HTR-8/SVneo (cell line): Measurements from ENCODE around the gene SREBF1.
"Not testable (repeated sequence)": the region's sequence is repeated elsewhere in the genome, so short reads cannot be mapped to it uniquely, and the experiment has no call there.

ENCODE experiments used
- DNase-seq: peaks from one replicate; pipeline ENCODE4 v3.0.0; 2011; ENCODE audit warnings: low spot score, mixed read lengths; ENCODE audit not compliant: insufficient read length
- FAIRE-seq: peaks from 2 replicates; lab custom pipeline; 2011; peaks lifted over from hg19 to GRCh38; lab: Jason Lieb, UNC

The SREBF1 gene

DNA sequence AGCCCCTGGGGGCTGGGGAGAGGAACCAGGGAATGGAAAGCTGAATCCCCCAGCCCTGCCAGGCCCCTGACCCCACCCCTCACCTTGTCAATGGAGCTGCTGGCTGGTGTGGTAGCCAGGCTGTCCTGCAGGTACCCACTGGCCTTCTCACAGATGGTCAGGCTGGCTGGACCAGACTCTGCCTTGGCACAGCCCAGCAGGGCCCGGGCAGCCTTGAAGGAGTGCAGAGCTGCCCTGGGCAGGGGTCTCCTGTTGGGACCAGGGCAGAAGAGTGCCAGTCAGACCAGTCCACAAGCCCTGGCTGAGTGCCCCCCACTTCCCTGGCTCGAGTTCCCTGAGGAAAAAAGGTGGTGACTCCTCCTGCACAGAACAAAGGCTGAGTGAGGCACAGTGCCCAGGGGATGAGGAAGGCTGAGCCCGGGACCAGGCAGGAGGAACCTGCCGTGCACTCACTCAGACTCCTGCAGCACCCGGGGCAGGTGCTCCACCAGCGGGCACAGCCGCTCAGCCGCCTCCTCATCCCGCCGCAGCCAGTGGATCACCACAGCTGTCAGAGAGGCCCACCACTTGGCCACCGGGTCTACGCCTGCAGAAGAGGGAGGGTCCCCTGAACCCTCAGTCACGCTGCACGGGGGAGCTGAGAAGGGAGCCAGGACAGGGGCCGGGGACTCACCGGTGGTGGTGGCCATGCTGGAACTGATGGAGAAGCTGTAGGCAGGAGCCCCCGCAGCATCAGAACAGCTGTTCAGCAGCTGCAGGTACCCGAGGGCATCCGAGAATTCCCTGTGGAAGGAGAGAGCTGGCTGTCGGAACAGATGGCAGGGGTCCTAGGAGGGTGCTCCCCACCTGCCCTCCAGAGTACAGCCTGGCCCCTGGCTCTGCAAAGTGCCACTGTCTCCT is 22.4 kb downstream of the SREBF1 start:
- DNase-seq: no peak
- FAIRE-seq: no peak

DNA sequence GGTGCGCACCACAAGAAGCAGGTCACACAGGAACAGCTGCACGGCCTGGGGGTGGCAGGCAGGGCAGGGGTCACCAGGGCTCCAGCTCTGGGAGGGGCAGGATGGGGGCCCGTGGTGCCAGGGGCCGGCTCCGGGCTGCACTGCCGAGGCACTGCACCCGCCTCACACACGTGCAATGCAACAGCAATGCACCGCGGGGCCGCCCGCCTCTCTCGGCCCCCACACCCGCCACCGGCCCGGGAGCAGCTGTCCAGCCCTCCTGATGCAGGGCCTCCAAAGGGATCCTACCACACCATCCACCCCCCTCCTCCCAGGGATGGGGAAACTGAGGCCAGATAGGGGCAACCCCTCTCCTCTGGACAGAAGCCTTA is 23.1 kb downstream of the SREBF1 start:
- DNase-seq (no peak), FAIRE-seq (no peak)

DNA sequence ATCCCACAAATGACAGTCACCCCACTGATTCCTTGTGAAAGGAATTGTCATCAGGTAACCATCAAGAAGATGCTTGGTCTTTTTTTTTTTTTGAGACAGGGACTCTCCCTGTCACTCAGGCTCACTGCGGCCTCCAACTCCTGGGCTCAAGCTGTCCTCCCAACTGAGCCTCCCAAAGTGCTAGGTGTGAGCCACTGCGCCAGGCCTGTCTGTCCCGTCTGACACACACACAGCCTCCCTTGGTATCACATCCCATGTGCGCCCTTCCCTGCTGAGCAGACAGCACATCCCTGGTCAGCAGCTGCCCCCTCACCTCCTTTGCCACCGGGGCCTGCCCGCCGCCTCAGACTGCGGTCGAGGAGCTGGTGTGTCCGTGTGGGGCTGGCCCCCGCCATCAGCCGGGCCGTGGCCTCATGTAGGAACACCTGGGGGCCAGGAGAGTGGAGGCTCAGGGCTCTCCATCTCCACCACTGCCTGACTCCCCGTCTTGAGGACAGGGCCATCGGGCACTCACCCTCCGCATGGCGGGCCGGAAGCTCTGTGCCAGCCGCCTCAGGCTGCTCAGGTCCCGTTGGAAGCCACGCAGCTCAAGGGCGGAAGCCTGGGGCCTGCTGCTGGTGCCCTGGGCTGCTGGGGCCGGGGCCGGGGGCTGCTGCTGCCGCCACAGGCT is 23.6 kb downstream of the SREBF1 start:
- FAIRE-seq (no peak), DNase-seq (no peak)

DNA sequence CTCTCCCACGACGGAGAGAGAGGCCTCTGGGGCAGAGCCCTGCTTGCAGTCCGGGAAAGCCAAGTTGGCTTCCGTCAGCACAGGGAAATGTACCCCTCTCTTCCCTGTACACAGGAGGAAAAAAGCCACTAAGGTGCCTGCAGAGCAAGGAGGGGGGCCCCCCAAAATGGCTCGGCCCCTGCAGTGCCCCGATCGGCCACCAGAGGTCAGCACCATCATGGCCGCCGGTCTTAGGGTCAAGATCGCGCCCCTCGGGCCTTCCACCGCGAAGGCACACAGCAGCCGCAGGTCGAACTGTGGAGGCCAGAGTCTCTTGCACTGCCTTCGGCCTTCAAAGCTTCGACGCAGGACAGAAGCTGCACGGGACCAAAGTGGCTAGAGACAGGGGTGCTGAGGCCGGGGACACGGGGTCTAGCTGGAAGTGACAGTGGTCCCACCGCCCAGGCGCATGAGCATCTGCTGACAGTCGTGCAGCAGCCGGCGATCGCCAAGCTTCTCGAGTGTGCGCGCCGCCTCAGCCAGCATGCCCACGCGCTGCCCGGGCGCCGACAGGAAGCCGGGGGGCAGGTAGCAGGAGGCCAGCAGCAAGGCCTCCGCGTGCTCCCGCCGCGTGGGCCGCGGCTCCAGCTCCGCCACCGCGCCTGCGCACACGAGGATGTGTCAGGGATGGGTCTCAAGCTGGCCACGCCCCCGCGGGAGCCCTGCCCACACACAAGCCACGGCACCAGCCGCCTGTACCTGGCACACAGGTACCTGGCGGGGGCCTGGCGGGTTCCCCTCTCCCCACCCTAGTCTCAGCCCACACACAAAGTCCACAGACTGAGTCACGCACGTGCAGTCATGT is 24.4 kb downstream of the SREBF1 start:
- FAIRE-seq (peak; percentile 58), DNase-seq (peak; percentile 70)

DNA sequence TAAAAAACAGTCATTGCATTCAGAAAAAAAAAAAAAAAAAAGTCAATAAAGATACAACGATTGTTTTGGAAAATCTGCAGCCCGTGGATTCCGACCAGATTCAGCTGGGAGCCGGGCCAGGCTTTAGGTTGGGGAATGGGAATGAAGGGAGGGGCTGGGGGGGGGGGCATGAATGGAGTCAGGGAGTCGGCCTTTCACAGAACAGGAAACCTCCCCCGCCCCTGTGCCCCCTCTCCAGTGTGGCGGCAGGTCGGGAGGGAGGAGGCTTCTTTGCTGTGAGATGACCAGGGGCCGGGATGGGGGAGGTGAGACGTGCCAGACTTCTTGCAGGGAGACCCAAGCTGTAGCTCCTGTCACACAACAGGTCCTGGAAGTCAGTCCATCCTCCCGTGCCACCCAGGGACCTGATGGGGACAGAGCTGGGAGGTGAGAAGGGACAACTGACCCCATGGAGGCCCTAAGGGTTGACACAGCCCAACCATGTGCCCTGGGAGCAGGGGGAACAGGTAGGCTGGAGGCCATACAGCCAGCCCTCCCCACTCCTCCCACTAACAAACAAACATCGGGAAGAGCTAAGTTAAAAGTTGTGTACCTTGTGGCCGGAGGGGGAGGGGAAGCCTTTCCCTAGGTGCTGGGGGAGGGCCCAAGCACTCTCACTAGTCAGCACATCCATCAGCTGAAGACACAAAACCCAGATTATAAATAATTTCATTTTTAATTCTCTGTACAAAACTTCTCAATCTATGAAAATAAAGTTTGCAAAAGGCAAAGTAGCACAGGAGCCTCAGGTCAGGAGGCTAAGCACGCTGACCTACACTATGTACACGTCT is 25.2 kb downstream of the SREBF1 start:
- DNase-seq: no peak
- no peak for FAIRE-seq

DNA sequence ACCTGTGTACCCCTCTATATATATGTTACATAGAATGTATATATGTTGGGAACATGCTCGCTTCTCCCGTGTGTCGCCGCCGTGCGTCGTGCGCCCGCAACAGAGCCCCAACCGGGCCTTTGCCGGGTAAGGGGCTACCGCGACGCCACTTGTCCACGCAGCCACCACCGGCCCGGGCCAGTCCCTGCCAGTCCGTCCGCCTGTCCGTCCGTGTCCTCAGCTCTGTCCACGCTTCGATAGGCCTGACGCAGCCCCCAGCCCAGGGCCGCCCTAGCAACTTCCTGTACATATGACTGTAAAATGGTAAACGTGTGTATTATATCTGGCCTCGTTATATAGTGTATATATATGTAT is 25.9 kb downstream of the SREBF1 start:
- FAIRE-seq: no peak
- DNase-seq: no peak

DNA sequence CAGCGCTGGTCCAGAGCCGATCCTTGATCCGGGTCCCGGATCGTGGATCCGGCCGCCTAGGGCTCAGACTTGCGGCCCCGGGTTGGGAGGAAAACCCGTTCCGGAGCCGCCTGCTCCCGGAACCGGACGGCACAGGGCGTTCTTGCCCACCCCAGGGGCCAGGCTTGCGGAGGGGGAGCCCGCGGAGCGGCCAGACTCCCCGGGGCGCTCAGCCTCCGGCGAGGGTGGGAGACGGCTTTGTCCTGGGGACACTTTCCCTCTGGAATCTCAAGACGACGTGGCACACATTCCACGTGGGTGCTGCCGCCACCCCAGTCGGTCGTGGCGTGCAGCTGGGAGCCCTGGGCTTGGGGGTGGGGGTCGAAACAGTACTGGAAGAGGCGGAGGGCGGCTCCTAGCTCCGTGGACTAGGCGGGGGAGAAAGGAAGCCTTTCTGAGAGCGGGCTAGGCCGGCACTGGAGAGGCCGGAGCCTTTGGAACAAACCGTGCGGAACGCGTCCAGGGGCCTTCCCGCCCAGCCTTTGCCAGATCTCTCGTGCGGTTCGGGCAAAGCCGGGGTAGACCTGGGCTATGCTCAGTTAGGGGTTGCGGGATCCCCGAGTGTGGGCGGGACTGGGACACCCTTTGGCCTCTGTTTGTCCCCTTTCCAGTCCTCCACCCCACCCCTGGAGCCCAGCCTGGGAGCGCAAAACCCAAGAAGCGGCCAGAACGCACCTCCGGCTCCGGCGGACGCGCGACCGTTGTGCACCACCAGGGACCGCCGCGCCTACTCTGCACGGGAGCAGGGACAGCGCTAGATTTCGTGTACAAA is 26.5 kb downstream of the SREBF1 start:
- DNase-seq (no peak), FAIRE-seq (no peak)

DNA sequence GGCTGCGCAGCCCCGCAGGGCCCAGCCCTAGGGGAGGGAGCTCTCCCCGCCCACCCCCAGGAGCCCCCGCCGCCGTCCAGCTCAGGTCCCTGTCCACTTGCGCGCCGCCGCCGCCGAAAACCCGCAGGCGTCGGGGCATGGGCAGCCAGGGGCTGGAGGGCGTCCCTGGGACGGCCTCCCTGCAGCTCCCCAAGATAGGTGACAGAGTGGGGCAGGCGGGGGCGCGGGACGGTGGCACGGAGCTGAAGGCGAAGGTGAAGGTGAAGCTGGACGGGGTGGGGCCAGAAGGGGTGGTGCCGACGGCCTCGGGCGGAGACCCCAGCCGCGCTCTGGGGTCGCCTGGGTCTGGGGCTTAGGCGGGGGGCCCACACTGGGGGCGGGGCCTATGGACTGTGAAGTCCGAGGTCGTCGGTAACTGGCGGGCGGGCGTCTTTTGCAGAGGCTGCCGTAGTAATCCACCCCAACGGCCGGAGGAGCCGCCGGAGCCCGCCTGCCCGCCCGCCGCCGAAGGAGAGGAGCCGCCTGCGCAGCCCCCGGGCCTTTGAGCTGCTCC is 27.2 kb downstream of the SREBF1 start:
- FAIRE-seq (no peak), DNase-seq (no peak)

DNA sequence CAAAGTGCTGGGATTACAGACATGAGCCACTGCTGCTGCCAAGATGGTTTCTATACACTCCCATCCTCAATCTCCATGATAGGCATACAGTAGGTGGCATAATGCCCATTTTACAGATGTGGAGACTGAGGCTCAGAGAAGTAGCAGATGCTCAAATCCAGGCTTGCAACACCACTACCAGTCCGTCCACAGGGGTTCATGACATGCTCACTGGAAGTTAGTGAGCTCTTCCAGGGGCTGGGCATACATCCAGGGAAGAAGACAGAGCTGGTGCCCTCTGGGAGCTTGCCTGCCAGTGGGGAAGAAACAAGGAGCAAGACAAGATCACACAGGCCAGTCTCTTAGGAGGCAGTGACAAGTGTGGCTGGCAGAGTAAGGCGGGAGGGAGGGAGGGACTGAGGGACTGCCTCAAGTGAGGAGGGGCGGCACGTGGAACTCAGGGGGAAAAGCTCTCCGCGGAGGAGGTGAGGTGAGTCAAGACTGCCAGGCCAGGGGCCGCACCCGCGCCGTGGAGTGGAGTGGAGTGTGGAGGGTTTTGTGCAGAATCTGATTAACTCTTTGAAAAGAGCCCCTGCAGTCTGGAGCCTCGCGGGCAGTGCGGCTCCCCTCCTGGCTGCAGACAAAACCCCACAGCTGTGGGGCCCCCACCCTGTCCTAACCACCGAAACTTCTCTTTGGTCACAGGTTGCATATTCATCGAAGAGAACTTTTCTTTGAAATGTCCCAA is 27.9 kb downstream of the SREBF1 start:
- peak; percentile 42 for FAIRE-seq

DNA sequence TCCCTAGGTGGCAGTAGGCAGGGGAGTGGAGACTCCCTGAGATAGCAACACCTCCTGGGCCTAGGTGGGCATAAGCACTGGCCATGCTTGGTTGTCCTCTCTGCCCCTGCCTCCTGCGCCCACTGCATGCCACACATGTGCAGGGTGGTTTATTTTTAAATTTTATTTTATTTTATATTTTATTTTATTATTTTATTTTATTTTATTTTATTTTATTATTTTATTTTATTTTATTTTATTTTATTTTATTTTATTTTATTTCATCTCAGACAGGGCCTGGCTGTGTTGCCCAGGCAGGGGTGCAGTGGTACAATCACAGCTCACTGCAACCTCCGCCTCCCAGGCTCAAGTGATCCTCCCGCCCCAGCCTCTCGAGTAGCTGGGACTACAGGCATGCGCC is 28.6 kb downstream of the SREBF1 start:
- not testable (repeated sequence) for FAIRE-seq, DNase-seq

More for the DNA sequence above, 27.9 kb downstream of the SREBF1 start:
- DNase-seq: no peak

DNA sequence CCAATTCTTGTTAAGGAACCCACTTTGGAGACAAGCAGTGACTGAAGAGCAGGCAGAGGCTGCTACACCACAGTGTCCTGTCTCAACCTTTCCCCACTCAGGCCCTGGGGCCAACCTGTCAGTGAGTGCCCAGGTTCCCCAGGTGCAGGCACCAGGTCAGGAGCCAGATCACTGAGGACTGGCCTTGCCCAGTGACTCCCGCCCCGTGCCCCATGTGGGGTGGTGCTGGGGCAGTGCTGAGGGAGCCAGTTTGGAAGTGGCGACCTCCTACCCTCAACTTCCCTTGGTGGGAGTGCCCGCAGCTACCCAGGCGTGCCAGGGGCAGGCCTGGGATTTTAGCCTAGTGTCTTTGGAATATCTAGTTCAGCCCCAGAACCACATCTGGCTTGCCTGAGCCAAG is 29.3 kb downstream of the SREBF1 start:
- DNase-seq: no peak
- no peak for FAIRE-seq

DNA sequence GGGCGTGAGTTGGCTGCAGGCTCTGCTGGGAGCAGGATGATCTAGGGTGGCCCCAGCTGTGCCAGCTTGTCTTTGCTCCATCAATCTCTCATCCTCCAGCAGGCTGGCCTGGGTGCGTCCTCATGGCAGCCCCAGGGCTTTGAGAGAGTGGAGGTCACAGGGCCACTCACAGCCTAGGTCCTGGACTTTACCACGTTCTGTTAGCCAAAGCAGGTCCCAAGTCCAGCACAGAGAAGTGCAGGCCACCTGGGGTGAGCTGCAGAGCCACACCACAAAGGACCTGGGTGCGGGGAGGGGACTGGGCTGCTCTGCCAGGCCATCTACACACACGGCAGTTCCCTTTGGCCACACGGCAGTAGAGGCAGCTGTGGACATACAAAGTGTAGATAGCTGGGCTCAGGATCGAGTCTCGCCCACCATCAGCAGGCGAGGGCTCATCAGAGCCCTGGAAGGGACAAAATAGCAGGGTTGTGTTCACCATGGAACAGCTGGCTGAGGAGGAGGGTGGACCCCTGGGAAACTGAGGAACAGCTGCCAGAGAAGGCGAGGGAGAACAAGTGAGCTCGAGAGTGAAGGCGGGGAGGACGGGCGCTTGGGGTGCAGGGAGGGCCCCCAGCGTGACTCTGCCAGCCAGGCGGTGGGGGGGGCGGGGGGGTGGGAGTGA is 30.0 kb downstream of the SREBF1 start:
- DNase-seq (no peak), FAIRE-seq (no peak)

DNA sequence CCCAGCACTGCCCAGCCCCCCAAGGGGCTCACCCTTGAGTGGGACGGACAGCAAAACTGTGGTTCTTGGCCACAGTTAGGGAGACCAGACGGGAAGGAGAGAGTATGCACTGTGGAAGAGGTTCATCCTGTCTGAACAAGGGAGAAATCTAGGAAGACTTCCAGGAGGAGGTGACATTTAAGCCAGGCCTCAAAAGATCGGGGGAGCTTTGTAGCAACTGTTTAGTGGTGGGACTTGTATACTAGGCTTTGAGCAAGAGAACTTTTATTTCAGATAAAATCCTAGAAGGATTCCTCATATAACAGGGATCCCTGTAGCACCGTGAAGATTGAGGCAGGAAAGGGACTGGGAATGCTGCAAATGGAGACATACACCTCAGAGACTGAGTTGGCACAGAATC is 30.8 kb downstream of the SREBF1 start:
- no peak for FAIRE-seq
- DNase-seq: no peak

DNA sequence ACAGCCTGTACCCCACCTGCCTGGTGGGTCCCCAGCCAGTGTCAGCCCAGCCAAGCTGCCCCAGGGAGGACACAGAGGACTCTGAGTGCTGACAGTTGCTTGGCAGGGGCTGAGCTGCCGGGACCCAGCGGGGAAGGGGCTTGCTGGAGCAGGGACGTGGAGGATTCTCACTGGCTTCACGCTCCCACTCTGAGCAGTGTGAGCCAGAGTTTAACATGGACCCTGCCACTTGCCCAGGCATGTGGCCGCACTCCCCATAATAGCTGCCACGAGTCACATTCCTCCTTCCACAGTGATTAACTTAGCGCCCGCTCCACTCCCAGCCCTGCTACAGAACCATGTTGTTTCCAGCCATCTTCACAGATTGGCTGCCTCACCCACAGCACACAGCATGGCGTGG is 31.2 kb downstream of the SREBF1 start:
- DNase-seq (no peak), FAIRE-seq (no peak)

DNA sequence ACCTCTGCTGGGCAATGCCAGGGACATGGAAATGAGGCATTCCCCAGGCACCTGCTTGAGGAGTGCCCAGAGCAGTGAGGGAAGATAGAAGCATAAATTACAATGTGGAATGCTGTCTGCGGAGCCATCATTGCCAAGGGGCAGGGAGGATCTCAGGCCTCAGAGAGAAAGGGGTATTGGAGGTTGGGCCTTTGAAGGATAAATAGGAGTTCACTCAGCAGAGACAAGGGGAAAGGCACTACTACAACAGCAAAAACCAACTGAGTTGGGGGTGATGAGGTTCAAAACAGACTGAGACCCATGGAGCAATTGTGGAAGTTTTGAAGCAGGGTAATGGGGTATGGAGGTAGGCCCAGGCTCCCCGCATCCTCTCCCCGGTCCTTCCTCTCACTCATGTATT is 32.8 kb downstream of the SREBF1 start:
- DNase-seq (no peak), FAIRE-seq (no peak)

DNA sequence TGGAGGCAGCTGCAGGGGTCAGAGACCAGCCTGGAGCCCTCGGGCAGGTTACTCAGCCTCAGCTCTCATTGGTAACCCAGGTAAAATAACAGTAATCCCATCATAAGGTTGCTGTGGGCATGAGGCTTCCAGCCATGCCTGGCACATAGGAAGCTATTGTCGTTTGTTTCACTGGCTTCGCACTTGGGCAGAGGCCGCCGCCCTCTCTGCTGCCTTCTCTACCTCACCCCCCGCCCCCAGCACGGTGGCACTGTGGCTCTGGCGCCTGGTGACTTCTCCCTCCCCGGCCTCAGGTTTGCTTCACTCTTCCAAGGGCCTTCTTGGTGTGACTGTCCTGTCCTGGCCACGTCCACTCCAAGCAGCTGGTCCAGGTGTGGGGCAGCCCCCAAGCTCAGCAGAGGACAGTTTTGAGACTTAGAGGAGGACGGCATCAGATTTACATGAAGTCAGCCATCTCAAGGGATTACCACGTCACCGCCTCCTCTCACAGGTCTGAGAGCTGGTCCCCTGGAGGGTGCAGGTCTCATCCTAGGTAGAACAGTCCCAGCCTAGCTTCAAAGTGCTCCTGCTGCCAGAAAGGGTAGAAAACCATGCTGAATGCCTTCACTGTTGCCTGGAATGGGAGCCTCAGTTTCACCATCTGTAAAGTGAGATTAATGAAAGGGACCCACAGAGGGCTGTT is 34.8 kb downstream of the SREBF1 start:
- DNase-seq (no peak), FAIRE-seq (no peak)

DNA sequence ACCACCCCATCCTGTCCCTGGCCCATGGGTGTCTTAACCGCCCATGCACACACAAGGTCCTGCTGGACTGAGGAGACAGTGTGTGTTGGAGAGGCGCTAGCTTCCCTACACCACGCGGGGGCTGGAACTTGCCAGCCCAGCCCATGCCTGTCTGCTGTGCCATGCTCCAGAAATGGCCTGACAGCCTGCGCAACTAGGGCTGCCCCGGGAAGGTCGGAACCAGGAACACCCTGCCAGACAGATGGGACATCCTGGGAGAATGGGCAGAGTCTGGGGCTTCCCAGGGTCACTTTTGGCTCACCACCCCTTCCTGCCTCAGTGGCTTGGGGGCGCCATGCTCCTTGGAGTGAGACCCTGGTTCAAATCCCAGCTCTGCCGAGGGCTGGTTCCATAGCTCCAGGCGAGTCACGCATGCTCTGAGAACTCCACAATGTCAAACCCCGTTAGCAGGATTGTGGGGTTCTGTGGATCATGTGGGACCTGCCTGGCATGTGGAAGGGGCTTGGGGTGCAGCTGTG is 36.2 kb downstream of the SREBF1 start:
- DNase-seq (no peak), FAIRE-seq (peak; percentile 31)
